ENCODE data around the gene PLA2G2F. TPM values are rescaled to one million over a fixed set of nuclear protein-coding genes. Genes with fewer than 3 reads are reported as not detected.

Gene PLA2G2F
- total RNA-seq, 1 experiment from 2014 or later: not detected

DNA sequence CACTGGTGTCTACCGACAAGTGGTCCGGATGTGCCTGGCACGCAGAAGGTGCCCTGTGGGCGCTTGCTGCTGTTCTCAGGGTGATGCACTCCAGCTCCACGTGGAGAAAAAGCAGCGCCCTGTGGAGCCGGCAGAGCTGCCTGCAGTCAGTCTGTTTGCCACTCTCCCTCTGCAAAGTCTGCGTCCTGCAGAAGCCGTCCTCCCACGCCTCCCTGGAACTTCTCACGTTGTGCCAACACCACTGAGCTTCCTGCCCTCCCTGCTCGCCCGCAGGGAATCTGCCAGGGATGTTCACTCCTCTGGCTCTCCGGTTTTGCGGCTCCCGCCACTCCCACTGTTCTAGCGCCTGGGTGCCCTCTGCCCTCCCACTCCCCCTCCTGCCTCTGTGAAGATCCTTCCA lies 26.9 kb downstream of the PLA2G2F start:
- H3K4me3 Mint-ChIP-seq: no peak overlapping the region
- H3K9me3 Mint-ChIP-seq: peaks cover 22% of the 10 kb centered on the region
- peaks cover 20% of the 10 kb centered on the region for H3K4me1 Mint-ChIP-seq
- DNase-seq (ENCODE audit: low spot score) (no peak), ATAC-seq (no peak)
- ChIA-PET POLR2A (no interaction called here), CTCF (interaction anchor here (0.6 to 3.3 kb wide), 18 partner anchors 9 to 512 kb away, joined by 3 to 33 read pairs (median 4); no protein-coding TSS in a partner anchor)
- H3K27ac Mint-ChIP-seq: no peak overlapping the region
- H3K27me3 Mint-ChIP-seq (ENCODE audit: low read depth): peaks cover 6% of the 10 kb centered on the region
- H3K36me3 Mint-ChIP-seq: peaks cover 18% of the 10 kb centered on the region
- no peak for TF ChIP-seq GABPB1 (CRISPR knock-in tag; IDR thresholded peaks at IDR 0.05)
- TF ChIP-seq, protein P1, sequence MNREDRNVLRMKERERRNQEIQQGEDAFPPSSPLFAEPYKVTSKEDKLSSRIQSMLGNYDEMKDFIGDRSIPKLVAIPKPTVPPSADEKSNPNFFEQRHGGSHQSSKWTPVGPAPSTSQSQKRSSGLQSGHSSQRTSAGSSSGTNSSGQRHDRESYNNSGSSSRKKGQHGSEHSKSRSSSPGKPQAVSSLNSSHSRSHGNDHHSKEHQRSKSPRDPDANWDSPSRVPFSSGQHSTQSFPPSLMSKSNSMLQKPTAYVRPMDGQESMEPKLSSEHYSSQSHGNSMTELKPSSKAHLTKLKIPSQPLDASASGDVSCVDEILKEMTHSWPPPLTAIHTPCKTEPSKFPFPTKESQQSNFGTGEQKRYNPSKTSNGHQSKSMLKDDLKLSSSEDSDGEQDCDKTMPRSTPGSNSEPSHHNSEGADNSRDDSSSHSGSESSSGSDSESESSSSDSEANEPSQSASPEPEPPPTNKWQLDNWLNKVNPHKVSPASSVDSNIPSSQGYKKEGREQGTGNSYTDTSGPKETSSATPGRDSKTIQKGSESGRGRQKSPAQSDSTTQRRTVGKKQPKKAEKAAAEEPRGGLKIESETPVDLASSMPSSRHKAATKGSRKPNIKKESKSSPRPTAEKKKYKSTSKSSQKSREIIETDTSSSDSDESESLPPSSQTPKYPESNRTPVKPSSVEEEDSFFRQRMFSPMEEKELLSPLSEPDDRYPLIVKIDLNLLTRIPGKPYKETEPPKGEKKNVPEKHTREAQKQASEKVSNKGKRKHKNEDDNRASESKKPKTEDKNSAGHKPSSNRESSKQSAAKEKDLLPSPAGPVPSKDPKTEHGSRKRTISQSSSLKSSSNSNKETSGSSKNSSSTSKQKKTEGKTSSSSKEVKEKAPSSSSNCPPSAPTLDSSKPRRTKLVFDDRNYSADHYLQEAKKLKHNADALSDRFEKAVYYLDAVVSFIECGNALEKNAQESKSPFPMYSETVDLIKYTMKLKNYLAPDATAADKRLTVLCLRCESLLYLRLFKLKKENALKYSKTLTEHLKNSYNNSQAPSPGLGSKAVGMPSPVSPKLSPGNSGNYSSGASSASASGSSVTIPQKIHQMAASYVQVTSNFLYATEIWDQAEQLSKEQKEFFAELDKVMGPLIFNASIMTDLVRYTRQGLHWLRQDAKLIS (CRISPR knock-in tag; IDR thresholded peaks at IDR 0.05; ENCODE audit: borderline replicate concordance): no peak
- TF ChIP-seq KAT7 (CRISPR knock-in tag; IDR thresholded peaks at IDR 0.05; ENCODE audit: borderline replicate concordance): no peak
- TF ChIP-seq ZNF317 (CRISPR knock-in tag; IDR thresholded peaks at IDR 0.05; ENCODE audit: borderline replicate concordance, low read depth): no peak
- TF ChIP-seq OVOL2 (CRISPR knock-in tag; IDR thresholded peaks at IDR 0.05; ENCODE audit: borderline replicate concordance): no peak
- no peak for TF ChIP-seq SMAD3 (CRISPR knock-in tag; IDR thresholded peaks at IDR 0.05; ENCODE audit: borderline replicate concordance)
- TF ChIP-seq RORB (CRISPR knock-in tag; IDR thresholded peaks at IDR 0.05): no peak
- no peak for TF ChIP-seq CBFB (CRISPR knock-in tag; IDR thresholded peaks at IDR 0.05; ENCODE audit: low read depth)

DNA sequence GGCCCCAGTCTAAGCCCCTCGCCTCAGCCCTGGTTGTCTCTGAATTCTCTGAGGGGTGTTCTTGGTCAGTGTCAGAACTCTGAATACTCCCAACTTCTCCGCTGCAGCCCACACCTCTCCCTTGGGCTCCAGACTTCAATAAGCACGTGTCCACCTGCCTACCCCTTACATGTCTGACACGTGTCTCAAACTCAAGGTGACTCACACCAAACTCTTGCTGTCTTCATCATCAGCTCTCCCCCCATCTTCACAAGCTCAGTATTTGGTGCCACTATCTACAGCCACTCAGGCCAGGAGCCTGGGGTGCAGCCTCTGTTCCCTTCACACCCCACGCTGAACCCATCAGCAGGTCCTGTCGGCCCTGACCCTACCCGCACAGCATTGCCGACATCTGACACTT lies 28.0 kb downstream of the PLA2G2F start:
- Mint-ChIP-seq H3K4me1 (peaks cover 20% of the 10 kb centered on the region), H3K36me3 (peaks cover 10% of the 10 kb centered on the region), H3K9me3 (peaks cover 15% of the 10 kb centered on the region), H3K4me3 (no peak overlapping the region), H3K27ac (no peak overlapping the region), H3K27me3 (ENCODE audit: low read depth) (peaks cover 4% of the 10 kb centered on the region)
- ChIA-PET CTCF (interaction anchor here (0.5 to 3.3 kb wide), 6 partner anchors 10 to 248 kb away, joined by 3 to 33 read pairs (median 5); no protein-coding TSS in a partner anchor), POLR2A (no interaction called here)
- no peak for DNase-seq (ENCODE audit: low spot score)
- no peak for ATAC-seq
- no peak for TF ChIP-seq ZNF423 (CRISPR knock-in tag; IDR thresholded peaks at IDR 0.05)
- TF ChIP-seq, protein P2, sequence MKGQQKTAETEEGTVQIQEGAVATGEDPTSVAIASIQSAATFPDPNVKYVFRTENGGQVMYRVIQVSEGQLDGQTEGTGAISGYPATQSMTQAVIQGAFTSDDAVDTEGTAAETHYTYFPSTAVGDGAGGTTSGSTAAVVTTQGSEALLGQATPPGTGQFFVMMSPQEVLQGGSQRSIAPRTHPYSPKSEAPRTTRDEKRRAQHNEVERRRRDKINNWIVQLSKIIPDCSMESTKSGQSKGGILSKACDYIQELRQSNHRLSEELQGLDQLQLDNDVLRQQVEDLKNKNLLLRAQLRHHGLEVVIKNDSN (CRISPR knock-in tag; IDR thresholded peaks at IDR 0.05): no peak
- TF ChIP-seq, protein P1 (CRISPR knock-in tag; IDR thresholded peaks at IDR 0.05; ENCODE audit: borderline replicate concordance): no peak
- no peak for TF ChIP-seq FOXJ3 (CRISPR knock-in tag; IDR thresholded peaks at IDR 0.05; ENCODE audit: borderline replicate concordance)
- TF ChIP-seq GTF2I (CRISPR knock-in tag; conservative IDR thresholded peaks at IDR 0.05): no peak
- TF ChIP-seq, protein P3, sequence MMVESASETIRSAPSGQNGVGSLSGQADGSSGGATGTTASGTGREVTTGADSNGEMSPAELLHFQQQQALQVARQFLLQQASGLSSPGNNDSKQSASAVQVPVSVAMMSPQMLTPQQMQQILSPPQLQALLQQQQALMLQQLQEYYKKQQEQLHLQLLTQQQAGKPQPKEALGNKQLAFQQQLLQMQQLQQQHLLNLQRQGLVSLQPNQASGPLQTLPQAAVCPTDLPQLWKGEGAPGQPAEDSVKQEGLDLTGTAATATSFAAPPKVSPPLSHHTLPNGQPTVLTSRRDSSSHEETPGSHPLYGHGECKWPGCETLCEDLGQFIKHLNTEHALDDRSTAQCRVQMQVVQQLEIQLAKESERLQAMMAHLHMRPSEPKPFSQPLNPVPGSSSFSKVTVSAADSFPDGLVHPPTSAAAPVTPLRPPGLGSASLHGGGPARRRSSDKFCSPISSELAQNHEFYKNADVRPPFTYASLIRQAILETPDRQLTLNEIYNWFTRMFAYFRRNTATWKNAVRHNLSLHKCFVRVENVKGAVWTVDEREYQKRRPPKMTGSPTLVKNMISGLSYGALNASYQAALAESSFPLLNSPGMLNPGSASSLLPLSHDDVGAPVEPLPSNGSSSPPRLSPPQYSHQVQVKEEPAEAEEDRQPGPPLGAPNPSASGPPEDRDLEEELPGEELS (CRISPR knock-in tag; IDR thresholded peaks at IDR 0.05): no peak
- TF ChIP-seq JUN (CRISPR knock-in tag; IDR thresholded peaks at IDR 0.05): no peak
- TF ChIP-seq ELF4 (CRISPR knock-in tag; IDR thresholded peaks at IDR 0.05; ENCODE audit: low read depth): no peak
- no peak for TF ChIP-seq ZNF138 (CRISPR knock-in tag; conservative IDR thresholded peaks at IDR 0.05)
- TF ChIP-seq TEAD1 (CRISPR knock-in tag; IDR thresholded peaks at IDR 0.05): no peak
- no peak for TF ChIP-seq ZNF317 (CRISPR knock-in tag; IDR thresholded peaks at IDR 0.05; ENCODE audit: borderline replicate concordance, low read depth)
- no peak for TF ChIP-seq RORB (CRISPR knock-in tag; IDR thresholded peaks at IDR 0.05)
- no peak for TF ChIP-seq NR1H2 (CRISPR knock-in tag; IDR thresholded peaks at IDR 0.05)
- TF ChIP-seq NR2C2 (CRISPR knock-in tag; IDR thresholded peaks at IDR 0.05): no peak
- TF ChIP-seq FOXK1 (CRISPR knock-in tag; IDR thresholded peaks at IDR 0.05): no peak
- no peak for TF ChIP-seq RELA (CRISPR knock-in tag; IDR thresholded peaks at IDR 0.05; ENCODE audit: borderline replicate concordance)
- TF ChIP-seq MYBL2 (CRISPR knock-in tag; IDR thresholded peaks at IDR 0.05): no peak
- TF ChIP-seq ZNF121 (CRISPR knock-in tag; IDR thresholded peaks at IDR 0.05): no peak
- no peak for TF ChIP-seq TP53 (CRISPR knock-in tag; IDR thresholded peaks at IDR 0.05)
